ENCODE data around the gene ARHGAP15. TPM values are rescaled to one million over a fixed set of nuclear protein-coding genes. Genes with fewer than 3 reads are reported as not detected.

ARHGAP15 gene
- total RNA-seq, 1 experiment from 2014 or later = 0.42 TPM

- no peak overlapping the region for H3K9ac ChIP-seq (ENCODE audit: low read length)
- no peaks in the 10 kb centered on the region for H3K9me3 ChIP-seq (ENCODE audit: control insufficient read depth in 1 of 2, insufficient read depth in 1 of 2, low read depth in 1 of 2, low read length in 2 of 2)
- no peak overlapping the region for H3K4me3 ChIP-seq (replicated peaks in 1 of 2; ENCODE audit: low read depth in 1 of 2, low read length in 2 of 2)
- BruUV-seq (replicated peaks) = no TSS peak
- no peaks in the 10 kb centered on the region for H3K4me1 ChIP-seq (ENCODE audit: control insufficient read depth in 1 of 2, insufficient read depth in 2 of 2, low read length in 2 of 2)
- no peak overlapping the region for H2AFZ ChIP-seq (ENCODE audit: low read depth, low read length, poor library complexity, severe bottlenecking)
- ChIA-PET RAD21 (ENCODE audit: low non-redundant PET in 1 of 2, low total read pairs in 2 of 2, uncharacterized antibody in 2 of 2, unreplicated experiment in 2 of 2) (no interaction called here), POLR2A (no interaction called here), CTCF (no interaction called here)
- DNase-seq (ENCODE audit: low read depth, low spot score) (no peak), ATAC-seq (no peak)
- no peaks in the 10 kb centered on the region for H3K36me3 ChIP-seq (ENCODE audit: control insufficient read depth in 1 of 2, insufficient read depth in 2 of 2, low read length in 2 of 2)
- H3K4me2 ChIP-seq (ENCODE audit: low read length) = no peak overlapping the region
- no peak overlapping the region for H3K27ac ChIP-seq (ENCODE audit: low read depth, low read length)
- H4K20me1 ChIP-seq (ENCODE audit: insufficient read depth) = no peaks in the 10 kb centered on the region
- intact Hi-C loops (cut with micrococcal nuclease) = no loop called here
- no peaks in the 10 kb centered on the region for H3K9me2 ChIP-seq (ENCODE audit: insufficient read depth)
- TF ChIP-seq POLR2A (IDR thresholded peaks at IDR 0.05; ENCODE audit: borderline replicate concordance, extremely low read depth, insufficient read depth, insufficient read length) (no peak), MAX (IDR thresholded peaks at IDR 0.05) (no peak)
- no peaks in the 10 kb centered on the region; the same call in 1 of the 2 replicates for H3K27me3 ChIP-seq (ENCODE audit: insufficient read depth, low read length)
- no peaks in the 10 kb centered on the region for H3K79me2 ChIP-seq (ENCODE audit: insufficient read depth, low read length)
Observed at GRCh38 chr2:143392358-143392757, 263.1 kb downstream of the ARHGAP15 start.

GRCh38 chr2:143394062-143394461 is 264.8 kb downstream of the ARHGAP15 start:
- Histone ChIP-seq H3K4me1 (ENCODE audit: control insufficient read depth in 1 of 2, insufficient read depth in 2 of 2, low read length in 2 of 2) (peaks cover 0 to 4% of the 10 kb centered on the region in 2 experiments; a peak in 1 of 4 replicates), H4K20me1 (ENCODE audit: insufficient read depth) (no peaks in the 10 kb centered on the region), H3K79me2 (ENCODE audit: insufficient read depth, low read length) (no peaks in the 10 kb centered on the region), H3K9ac (ENCODE audit: low read length) (no peak overlapping the region), H3K27me3 (ENCODE audit: insufficient read depth, low read length) (no peaks in the 10 kb centered on the region; the same call in 1 of the 2 replicates), H2AFZ (ENCODE audit: low read depth, low read length, poor library complexity, severe bottlenecking) (no peak overlapping the region), H3K36me3 (ENCODE audit: control insufficient read depth in 1 of 2, insufficient read depth in 2 of 2, low read length in 2 of 2) (no peaks in the 10 kb centered on the region), H3K9me3 (ENCODE audit: control insufficient read depth in 1 of 2, insufficient read depth in 1 of 2, low read depth in 1 of 2, low read length in 2 of 2) (no peaks in the 10 kb centered on the region), H3K4me2 (ENCODE audit: low read length) (no peak overlapping the region), H3K9me2 (ENCODE audit: insufficient read depth) (no peaks in the 10 kb centered on the region), H3K4me3 (replicated peaks in 1 of 2; ENCODE audit: low read depth in 1 of 2, low read length in 2 of 2) (no peak overlapping the region), H3K27ac (ENCODE audit: low read depth, low read length) (no peak overlapping the region)
- no TSS peak for BruUV-seq (replicated peaks)
- POLR2A ChIA-PET = no interaction called here
- CTCF ChIA-PET = no interaction called here
- intact Hi-C loops (cut with micrococcal nuclease) = no loop called here
- no peak for ATAC-seq
- RAD21 ChIA-PET (ENCODE audit: low non-redundant PET in 1 of 2, low total read pairs in 2 of 2, uncharacterized antibody in 2 of 2, unreplicated experiment in 2 of 2) = no interaction called here
- no peak for DNase-seq (ENCODE audit: low read depth, low spot score)
- TF ChIP-seq ELF1 (IDR thresholded peaks at IDR 0.05; ENCODE audit: borderline replicate concordance, low read depth) (no peak), SRF (IDR thresholded peaks at IDR 0.05; ENCODE audit: low read depth) (no peak), CEBPB (IDR thresholded peaks at IDR 0.05; ENCODE audit: low read depth) (no peak), YY1 (IDR thresholded peaks at IDR 0.05; ENCODE audit: extremely low read depth, insufficient replicate concordance, low read depth, low read length) (no peak), TCF7L2 (IDR thresholded peaks at IDR 0.05; ENCODE audit: borderline replicate concordance, extremely low read depth, insufficient read depth, insufficient read length) (no peak), ZNF274 (IDR thresholded peaks at IDR 0.05; ENCODE audit: low read depth, low read length) (no peak), EZH2 (IDR thresholded peaks at IDR 0.05) (no peak), ZBTB33 (IDR thresholded peaks at IDR 0.05; ENCODE audit: extremely low read depth, insufficient replicate concordance, low read length) (no peak), EZH2phosphoT487 (IDR thresholded peaks at IDR 0.05; ENCODE audit: borderline replicate concordance) (no peak), RAD21 (IDR thresholded peaks at IDR 0.05; ENCODE audit: low read depth) (no peak), EGR1 (IDR thresholded peaks at IDR 0.05; ENCODE audit: low read depth) (no peak), JUND (IDR thresholded peaks at IDR 0.05) (no peak), ATF3 (IDR thresholded peaks at IDR 0.05) (no peak), ZFX (IDR thresholded peaks at IDR 0.05) (no peak), SP1 (IDR thresholded peaks at IDR 0.05; ENCODE audit: low read depth) (no peak), CTCF (IDR thresholded peaks at IDR 0.05 in 2 of 3, conservative IDR thresholded peaks at IDR 0.05 in 1 of 3; ENCODE audit: borderline replicate concordance in 1 of 3, insufficient read depth in 1 of 3, low read depth in 2 of 3, low read length in 2 of 3) (no peak)
